GF-D8 (cell line): ENCODE data around the gene C5.
A peak's percentile ranks its signal among the peaks of the same experiment; 100 is the strongest.

Experiments
- DNase-seq: peaks from one replicate; lab custom pipeline; 2025; lab: John Stamatoyannopoulos, UW

C5 gene

DNA sequence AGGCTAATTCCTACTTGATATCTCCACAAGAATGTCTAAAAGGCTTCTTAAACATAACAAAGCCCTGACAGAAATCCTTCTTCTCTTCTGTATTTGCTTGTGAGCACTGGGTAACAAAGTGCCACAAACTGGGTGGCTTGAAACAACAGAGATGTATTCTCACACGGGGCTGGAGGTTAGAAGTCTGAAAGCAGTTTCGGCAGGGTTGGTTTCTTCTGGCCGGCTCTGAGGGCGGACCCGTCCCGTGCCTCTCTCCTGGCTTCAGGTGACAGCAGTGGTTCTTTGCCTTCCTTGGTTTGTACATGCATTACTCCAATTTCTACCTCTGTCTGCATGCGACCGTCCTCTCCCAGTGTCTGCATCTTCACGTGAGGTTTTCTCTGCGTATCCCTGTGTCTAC is 109.5 kb downstream of the C5 start:
- no peak for DNase-seq

DNA sequence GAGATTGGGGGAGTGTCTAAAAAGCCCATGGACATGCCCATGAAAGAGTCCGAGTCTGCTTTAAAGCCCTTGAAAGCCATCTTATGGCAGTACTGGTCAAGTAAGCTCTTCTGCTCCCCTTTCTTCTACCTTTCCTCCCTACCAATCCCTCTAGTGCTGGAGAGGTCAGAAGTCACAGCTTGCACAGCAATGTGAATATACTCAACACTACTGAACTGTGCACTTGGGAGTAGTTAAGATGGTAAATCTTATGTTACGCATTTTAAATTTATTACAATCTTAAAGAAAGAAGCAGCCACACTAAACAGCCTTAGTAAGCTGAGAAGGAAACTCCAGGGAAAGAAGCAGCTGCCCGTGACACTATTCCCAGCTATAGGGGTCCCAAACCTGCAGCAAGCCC is 111.2 kb downstream of the C5 start:
- DNase-seq: no peak

DNA sequence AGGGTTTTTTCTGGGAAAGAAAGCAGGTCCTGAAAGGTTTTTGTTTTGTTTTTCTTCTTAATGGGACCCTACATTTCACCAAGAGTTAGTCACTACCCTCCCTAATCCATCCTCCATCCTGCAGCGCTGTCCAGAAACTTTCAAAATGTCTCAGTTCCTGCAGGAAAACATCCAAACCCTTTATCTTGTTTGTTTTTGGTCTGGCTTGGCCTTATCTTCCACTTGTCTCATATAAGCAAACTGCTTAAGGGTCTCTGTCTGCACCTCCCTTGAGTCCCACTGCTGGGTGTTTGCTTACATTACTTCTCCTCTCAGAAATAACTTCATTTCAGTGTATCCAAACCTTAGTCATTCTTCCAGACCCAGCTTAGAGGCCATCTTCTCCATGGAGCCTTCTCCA is 112.5 kb downstream of the C5 start:
- DNase-seq: no peak

DNA sequence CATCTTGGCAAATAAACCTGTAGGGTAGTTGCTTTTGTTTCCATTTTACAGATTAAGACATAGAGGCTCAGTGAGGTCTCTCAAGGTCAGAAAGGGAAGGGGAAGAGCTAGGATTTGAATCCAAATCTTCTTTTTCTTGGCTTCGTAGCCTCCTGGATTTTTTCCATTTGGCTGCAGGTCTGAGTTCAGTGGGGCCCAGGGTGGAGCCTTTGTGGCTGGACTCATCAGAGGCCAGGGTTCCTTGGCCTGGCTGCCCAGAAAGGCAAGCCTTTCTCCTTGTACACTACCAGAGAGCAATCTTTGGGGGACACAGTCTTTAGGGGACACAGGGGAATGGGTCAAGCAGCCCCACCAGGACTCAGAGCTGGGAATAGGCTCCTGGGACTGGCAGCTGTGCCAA is 112.9 kb downstream of the C5 start:
- DNase-seq: no peak

DNA sequence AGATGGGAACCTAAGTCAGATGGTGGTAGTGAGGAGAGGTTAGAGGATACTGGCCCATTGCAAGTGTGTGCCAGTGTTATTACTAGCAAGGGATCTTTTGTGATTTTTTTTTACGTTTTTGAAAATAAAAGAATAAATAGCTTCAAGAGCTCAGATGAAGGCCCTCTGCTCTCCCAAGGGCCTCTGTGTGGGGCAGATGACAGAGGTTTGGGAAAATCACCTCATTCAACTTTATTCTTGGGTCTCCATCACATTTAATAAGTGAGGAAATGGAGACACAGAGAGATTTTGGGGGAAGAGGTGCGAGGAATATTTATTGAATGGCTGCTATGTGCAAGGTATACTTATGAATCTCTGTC is 113.3 kb downstream of the C5 start:
- DNase-seq: no peak

DNA sequence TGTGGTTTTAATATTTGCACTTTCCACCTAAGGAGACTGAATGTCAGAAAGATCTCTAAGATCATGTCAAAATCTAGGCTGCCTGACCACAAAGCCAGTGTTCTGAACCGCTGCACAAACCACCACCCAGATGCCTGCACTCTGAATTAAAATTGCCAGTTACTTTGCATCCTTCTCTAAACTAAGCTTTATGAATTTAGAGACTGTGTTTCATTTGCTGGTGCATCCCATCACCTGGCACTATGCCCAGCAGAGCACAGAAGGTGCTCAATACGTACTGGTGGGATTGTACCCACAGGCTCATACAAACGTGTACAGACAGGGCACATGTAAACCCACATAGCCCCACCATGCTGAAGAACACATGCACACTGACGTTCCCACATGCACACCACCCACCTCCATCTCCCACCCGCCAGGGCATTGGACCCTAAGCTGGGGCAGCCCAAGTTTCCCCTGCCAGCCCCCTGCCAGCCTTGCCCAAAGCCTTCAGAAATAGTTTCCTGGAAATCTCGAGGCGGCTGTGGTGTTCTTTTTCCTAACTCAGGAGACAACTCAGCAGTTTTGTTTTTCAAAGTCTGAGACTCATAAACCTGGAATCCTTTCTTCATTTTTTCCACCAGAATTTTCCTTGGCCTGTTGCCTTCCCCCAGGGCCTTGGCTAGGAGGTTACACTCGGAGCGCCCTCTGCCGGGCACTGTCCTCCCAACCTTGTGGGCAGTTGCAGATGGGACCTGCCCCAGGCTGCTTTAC is 113.9 kb downstream of the C5 start:
- DNase-seq: peak; percentile 48

DNA sequence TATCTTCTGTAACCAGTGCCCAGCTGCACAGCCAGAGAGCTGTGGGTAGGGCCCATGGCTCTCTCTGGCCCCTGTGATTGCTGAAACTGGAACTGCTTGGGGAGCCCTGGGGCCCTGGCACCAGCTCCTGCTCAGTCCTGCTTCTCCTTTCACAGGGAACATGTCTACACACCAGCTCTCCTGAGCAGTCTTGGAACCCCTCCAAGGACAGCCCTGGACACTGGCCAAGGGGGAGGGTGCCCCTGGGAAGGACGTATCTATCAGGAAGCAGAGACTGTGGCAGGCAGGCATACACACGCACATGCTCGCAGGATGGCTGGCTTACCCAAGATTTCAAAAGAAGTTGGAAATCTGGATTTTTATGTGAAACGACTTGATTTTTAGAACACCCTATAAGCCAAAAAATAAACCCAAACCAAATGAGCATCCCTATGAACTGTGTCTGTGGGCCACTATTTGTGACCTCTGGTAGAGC is 114.7 kb downstream of the C5 start:
- peak; percentile 87 for DNase-seq

DNA sequence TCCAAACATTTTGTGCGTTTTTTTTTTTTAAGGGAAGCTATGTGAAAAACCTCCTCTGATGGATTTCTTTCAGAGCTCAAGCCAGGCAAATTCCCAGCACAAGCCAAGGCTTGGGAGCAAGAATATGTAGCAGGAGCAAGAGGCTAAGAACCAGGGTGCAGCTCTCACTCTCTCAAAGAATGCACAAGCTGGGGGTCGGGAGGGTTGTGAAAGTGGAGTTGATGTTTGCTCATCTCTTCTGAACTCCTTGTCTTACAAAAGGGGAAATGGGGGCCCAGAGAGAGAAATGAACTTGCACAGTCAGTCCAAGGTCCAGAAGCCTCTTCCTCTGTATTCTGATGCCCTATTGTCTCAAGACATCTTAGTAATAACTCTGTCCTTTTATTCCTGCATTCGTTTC is 115.8 kb downstream of the C5 start:
- peak; percentile 23 for DNase-seq

DNA sequence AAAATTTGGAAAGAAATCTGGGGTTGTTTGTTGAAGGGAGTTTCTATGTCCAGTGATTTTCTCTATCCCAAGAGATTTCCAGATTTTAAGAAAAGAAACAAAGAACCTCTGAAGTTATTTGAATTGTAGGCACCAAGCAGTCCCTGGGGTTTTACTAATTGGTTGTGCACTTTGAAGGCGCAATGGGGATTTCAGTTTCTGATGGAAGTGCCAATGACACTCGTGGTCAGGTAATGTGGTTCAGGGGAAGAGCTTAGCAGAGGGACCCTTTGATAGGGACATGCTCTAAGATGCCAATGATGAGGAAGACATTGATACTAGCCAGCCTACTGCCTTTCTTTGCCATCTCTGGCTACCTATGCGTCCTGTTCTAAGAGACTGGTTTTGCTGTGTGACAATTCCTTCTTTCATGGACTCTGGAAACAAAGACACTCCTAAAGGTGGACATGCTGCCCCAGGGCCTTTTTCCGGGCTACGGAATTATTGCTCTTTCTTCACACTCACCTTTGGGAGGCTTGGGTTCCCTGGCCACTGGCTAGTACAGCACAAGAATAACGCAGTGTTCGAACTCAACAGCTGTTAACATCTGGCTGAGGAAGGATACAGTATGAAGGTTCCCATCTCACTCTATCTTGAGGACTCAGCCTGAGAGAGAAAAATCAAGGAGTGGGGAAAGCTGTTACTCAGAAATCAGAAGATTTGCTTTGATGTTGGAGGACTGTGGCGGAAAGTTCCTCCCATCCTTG is 116.6 kb downstream of the C5 start:
- no peak for DNase-seq

DNA sequence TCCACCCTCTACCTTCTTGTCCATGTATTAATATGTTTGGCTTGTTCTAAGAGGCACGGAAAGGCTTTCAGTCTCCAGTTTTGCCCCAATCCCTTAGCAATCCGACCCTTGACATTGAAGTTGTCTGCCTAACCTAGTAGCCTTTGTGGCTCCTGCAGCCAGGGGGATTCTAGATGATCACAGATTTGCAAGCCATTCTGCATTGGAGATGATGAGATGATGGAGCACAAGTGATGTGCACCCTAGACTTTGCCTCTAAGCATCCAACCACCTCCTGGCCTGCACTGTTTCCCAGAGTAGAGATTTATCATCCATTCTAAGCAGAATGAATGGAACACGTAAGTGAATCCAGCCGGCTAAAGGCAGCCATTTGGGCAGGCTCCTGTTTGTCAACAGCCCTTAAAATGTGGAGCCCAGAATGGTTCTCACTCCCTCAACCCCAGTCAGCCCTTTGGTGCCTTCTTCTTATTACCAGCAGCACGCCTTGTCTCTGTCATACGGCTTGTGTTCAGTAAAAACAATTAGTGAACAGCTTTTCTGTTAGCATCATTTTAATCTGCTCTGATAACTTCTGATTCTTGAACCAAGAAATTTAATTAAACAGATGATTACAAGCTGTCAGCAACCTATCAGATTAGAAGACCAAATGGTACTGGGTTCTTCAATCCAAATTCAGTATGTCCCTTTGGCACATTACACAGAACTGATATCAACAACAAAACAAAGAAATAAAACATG is 117.8 kb downstream of the C5 start:
- no peak for DNase-seq

DNA sequence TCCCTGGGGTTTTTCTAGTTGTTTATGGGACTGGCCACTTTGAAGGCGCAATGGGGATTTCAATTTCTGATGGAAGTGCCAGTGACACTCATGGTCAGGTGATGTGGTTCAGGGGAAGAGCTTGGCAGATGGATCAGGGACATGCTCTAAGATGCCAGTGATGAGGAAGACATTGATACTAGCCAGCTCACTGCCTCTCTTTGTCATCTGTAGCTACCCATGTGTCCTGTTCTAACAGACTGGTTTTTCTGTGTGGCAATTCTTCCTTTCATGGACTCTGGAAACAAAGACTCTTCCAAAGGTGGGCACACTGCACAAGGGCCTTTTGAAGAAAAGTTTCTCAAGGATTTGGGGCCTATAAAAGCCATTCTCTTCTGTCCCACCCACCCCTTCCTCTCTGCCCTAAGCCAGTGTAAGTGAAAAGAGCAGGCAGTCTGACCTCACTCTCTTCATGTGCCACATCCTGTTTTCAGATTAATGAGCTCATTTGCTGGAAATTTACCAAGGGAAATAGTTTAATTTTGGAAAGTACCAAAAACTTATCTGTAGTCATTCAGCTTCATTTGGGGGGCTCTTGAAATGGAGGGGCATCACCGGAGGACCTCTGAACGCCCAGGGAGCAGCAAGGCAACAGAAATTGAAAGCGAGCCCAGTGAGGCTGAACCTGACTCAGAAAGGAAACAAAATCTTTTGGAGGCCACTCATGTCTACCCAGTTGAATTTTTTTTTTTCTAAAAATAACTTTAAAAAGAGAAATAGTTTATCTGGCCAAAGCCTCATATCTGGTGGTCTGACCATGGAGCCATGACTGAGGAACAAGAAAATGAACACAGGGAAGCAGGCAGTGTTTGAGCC is 118.6 kb downstream of the C5 start:
- DNase-seq: peak; percentile 37

DNA sequence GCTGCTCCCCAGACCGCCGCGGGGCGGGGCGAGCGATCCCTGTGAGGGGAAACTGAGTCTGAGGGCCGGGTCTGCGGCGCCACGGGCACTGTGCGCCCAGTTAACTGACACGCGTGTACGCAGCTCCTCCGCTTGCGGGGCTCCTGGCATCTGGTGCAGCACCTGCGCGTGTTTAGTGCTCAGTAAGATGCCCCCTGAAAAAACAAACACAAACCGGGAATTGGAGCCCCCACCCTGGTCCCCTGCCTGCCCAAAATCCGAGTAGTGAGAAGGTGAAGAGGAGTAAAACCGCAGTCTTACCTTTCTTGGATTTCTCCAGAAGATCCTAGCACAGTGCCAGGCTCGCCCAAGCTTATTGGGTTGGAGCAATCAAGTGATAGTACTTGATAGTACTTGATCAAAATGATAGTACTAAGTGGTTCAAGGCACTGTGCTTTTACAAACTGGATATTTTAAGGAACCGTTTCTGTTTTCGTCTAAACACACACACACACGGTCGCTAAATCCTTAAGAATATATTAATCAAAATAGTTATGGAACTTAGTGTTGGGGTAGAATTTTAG is 120.8 kb downstream of the C5 start:
- no peak for DNase-seq

DNA sequence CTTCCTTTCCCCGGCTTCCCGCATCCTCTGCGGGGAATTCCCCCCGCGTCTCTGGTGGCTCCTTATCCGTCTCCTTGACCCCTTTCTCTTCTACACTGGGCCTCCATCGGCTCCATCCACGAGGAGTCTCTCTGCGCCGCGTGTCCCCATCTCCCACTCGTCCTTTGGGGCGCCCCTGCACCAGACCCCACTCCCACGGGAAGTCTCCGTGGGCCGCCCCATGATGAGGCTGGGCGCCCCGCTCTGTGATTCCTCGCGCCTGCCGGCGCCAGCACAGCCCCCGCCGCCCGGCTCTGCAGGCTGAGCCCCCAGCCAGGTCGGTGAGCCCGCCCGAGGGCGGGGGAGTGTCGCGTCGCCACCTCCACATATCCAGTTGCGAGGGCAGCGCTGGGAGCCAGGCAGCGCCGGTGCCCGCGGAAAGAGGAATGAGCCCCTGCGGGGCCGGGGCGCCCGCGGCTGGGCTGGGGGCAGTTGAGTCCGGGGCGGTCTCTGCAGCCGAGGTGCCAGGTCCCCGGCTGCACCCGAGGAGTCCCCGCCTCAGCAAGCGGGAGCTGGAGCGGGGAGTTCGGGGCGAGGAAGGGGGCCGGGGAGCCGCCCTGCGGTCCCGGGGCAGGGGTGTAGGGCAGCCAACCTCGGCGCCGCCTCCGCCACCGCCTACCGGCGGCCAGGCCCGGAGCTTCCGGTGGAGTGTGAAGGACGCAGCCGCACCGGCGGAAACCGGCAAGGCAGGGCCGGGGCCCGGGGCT is 121.4 kb downstream of the C5 start:
- DNase-seq: no peak

DNA sequence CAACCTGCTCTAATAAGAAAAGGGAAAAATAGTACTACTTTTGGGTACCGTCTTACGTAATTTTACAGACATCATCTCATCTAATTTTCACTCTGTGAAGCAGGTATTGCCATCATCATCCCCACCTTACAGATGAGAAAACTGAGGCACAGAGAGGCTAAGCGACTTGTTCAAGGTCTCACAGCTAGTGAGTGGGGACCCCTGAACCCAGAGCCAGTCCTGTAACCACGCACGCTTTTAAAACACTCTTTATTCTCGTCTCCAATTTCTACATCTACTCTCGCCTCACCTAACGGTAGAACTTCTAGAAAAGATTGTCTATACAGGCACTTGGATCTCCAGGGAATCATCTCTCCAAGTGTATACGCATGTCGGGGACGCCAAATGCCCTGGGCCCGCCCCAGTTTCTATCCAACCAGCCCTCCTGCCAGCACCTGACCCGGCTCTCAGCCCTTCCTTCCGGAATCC is 122.0 kb downstream of the C5 start:
- DNase-seq: no peak

DNA sequence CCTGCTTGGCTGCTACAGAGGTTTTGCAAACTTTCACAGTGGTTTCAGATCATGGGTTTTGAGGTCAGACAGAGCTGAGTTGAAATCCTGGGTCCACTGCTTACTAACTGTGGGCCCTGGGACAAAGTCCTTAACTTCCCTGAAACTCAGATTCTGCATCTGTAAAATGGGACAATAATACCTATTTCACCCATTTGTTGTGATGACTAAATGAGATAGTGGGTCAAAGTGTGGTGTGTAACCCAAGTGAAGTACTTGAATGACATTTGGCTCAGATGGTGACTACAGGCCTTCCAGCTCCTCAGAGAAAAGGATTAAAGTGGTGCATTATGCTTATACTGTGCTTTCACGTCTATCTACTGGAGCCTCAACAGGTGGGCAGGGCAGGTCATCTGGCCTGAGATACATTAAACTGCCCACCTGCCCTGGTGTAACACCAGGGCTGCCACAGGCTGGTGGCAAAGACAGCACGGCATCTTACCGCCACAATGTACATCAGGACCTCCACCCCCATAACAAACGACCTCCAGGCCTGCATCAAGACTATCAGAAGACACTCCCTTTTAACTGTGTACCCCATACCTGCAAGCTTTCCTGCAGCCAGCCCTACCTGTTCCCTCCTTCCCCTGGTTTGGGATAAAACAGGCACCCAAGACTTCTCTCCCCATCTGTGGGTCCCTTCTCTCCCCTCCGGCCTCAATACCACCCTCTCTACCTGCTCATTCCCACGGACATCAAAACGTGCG is 122.6 kb downstream of the C5 start:
- peak; percentile 28 for DNase-seq

DNA sequence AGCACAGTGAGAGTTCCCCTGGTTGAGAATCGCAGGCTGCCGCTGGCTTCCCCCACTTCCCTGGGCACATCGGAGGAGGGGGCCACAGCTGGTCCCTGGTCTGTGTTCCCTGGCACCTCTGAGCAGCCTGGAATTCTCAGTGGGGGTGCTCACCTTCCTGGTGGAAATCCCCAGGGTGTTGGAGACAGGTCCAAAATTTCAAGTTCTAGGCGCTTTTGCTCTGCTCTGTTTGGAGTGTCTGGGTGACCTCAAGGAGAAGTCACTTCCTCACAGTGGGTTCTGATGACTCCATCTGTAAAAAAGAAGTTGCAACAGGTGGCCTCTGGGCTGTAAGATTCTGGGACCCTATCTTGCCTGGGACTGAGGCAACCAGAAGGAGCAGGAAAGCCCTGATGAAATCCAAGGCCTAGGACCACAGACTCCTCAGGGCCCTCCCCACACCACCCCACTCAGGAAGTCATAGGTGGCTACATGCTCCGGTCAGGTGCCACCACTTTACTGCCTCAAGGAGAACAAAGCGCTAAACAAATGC is 123.6 kb downstream of the C5 start, which contains the start of gene TRAF1:
Gene TRAF1 (minus strand): TSS at position 400 of the 532 bp plus-strand sequence. CDS start 721 bp downstream, outside the sequence.
- DNase-seq: peak; percentile 80

DNA sequence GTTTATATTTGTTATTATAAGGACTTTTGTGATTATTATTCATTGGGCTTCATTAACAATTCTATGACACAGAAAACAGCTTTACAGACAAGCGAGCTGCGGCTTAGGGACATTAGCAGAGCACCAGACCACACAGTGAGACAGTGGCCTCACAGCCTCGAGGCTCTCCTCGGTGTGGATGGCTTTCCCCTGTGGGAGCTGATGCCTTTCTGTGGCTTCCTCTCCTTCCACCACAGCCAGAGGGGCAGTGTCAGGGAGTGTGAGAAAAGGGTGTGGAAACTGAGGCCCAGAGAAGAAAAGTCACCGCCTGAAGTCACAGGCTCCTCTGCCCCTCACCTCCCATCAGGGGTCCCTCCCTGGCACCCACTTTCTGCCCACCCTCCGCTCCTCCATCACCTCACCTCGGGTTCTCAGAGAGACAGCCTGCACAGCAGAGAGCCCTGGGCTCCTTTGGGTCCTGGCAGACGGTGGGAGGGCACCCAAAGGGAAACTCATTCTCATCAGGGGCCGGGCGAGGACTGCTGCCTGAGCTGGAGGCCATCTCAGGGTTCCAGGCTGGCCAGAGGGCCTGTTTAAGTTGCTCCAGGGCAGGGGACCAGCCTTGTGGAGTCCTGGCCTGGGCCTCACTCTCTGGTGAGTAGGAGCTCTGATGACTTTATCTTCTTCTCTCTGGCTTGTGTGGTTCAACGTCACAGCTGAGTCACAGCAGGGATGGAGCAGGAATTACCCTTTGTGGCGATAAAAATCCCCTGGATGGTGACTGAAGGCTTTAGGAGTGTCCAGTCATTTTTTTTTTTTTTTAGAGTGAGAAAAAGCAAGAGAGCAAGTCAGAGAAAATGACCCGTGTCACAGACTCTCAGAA is 124.3 kb downstream of the C5 start:
- DNase-seq: no peak

DNA sequence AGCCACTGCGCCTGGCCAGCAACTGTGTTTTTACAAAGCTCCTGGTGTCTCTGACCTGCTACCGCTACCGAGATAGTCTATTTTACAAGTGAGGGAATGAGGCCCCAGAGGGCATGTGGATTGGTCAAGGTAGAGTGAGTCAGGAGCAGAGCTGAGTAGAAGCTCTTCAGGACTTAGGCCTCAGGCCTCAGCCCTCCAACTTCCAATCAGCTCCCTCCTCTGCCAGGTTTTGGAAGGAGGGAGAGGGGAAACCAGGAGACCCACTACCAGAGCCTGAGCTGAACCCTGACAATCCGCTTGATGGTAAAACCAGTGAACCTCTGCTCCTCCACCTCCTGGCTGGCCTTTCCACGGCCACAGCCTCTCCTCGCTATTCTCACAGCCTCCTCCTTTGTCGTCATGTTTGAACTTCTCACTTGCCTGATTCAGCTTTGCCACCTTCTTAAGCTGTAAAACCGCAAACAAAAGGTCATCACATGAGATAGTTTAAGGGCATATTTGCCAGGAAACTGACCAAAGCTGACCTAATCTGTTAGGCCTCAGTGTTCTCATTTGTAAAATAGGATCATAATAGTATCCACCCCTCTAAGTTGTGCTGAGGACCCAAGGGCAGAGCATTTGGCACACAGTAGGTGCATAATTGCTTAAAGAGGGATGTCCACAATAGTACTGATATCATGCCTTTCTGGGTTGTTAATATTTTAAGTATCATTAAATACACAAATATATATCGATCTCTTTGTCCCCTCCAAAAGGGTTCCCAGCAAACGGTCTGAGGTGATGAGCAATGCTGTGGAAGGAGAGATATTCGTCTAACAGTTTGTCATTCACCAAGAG is 125.2 kb downstream of the C5 start:
- no peak for DNase-seq
